ENCODE measurements around the gene CDH13. TPM values are rescaled to one million over a fixed set of nuclear protein-coding genes. Genes with fewer than 3 reads are reported as not detected.

The CDH13 gene
- total and polyA plus RNA-seq, 9 of the 15 experiments (the other 6 are each of a cell fraction or from before 2014, with no cell fraction given), result 0.03 TPM; not detected in 8

DNA sequence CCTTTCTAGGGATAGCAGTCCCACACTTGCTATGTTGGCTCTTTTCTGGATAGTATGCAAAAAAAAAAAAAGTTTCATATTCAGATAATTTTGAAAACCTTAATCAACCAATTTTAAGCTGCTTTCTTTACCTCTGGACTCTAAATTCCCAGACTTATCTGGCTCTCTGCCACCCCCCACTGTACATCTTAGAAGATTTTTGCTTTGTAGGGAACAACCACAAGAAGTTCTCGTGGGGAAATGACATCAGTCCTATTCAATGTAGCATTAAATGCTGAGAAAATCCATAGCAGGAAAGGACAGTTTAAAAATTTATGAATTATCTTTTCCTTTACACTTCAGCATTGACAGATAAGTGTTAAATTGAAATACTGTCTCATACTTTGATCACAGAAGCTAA is 618.3 kb downstream of the CDH13 start (continued):
- no peak for TF ChIP-seq JUNB (CRISPR knock-in tag; conservative IDR thresholded peaks at IDR 0.05)
- TF ChIP-seq, protein P1, sequence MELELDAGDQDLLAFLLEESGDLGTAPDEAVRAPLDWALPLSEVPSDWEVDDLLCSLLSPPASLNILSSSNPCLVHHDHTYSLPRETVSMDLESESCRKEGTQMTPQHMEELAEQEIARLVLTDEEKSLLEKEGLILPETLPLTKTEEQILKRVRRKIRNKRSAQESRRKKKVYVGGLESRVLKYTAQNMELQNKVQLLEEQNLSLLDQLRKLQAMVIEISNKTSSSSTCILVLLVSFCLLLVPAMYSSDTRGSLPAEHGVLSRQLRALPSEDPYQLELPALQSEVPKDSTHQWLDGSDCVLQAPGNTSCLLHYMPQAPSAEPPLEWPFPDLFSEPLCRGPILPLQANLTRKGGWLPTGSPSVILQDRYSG (tag; conservative IDR thresholded peaks at IDR 0.05; ENCODE audit: low read depth), result no peak
- TF ChIP-seq, protein P2, sequence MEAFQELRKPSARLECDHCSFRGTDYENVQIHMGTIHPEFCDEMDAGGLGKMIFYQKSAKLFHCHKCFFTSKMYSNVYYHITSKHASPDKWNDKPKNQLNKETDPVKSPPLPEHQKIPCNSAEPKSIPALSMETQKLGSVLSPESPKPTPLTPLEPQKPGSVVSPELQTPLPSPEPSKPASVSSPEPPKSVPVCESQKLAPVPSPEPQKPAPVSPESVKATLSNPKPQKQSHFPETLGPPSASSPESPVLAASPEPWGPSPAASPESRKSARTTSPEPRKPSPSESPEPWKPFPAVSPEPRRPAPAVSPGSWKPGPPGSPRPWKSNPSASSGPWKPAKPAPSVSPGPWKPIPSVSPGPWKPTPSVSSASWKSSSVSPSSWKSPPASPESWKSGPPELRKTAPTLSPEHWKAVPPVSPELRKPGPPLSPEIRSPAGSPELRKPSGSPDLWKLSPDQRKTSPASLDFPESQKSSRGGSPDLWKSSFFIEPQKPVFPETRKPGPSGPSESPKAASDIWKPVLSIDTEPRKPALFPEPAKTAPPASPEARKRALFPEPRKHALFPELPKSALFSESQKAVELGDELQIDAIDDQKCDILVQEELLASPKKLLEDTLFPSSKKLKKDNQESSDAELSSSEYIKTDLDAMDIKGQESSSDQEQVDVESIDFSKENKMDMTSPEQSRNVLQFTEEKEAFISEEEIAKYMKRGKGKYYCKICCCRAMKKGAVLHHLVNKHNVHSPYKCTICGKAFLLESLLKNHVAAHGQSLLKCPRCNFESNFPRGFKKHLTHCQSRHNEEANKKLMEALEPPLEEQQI (IDR thresholded peaks at IDR 0.05), result no peak

DNA sequence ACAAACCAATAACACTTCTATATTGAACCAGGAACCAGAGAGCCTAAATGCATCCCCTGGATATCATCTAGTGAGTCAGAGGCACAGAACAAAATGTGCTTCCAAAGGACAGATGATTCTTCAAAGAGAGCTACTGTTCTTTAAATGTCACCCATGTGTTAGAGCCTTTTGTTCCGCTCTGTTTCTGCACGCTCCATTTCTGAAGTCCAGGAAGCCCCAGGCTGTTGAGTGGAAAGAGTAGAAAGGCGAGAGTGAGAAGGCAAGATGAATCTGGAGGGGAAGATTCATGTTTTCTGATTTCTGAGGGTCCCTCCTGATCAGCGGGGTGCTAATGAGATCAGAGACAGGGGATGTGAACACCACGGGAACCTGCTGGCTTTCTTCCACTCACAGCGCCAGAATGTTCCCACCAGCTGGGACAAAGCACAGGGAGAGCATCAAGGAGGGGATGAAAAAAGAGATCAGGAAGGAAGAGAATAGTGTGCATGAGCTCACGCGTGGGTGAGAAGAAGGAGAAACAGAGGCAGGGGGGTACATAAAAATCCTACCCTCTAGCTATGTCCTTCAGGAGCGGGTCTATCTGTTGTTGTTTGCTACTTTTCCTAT is 621.1 kb downstream of the CDH13 start:
- H3K9ac ChIP-seq (ENCODE audit: insufficient read depth in 1 of 2, low read depth in 2 of 2, low read length in 2 of 2), result no peak overlapping the region
- H3K36me3 ChIP-seq (ENCODE audit: control insufficient read depth, insufficient read depth, low read length), result no peaks in the 10 kb centered on the region
- H3K4me1 ChIP-seq (replicated peaks in 1 of 2; ENCODE audit: control insufficient read depth in 2 of 2, insufficient read depth in 2 of 2, low read length in 2 of 2), result no peaks in the 10 kb centered on the region
- ChIA-PET POLR2A (interaction anchor here (0.8 to 0.9 kb wide), 2 partner anchors 103 to 164 kb away, joined by 3 to 4 read pairs; no protein-coding TSS in a partner anchor), CTCF (ENCODE audit: low intra/inter-chr PET ratio) (no interaction called here)
- in situ Hi-C loops (cut with MboI), result no loop called here
- no peak overlapping the region for H2AFZ ChIP-seq (ENCODE audit: low read depth, low read length)
- no peak overlapping the region for H3K27ac ChIP-seq (ENCODE audit: extremely low read depth, low read depth, low read length)
- H3K9me1 ChIP-seq (ENCODE audit: control insufficient read depth, insufficient read depth, low read length), result no peaks in the 10 kb centered on the region
- H4K20me1 ChIP-seq (replicated peaks; ENCODE audit: control insufficient read depth, insufficient read depth, low read length), result no peaks in the 10 kb centered on the region
- FAIRE-seq, result no peak
- no peak for DNase-seq (ENCODE audit: extremely low read depth in 1 of 4, low spot score in 3 of 4)
- intact Hi-C loops (cut with micrococcal nuclease), result no loop called here
- H3K9me3 ChIP-seq (replicated peaks; ENCODE audit: control insufficient read depth, insufficient read depth, low read depth, low read length), result peaks cover 4% of the 10 kb centered on the region
- H3K27me3 ChIP-seq (ENCODE audit: control insufficient read depth in 2 of 2, insufficient read depth in 2 of 2, low read length in 2 of 2), result no peaks in the 10 kb centered on the region
- no peaks in the 10 kb centered on the region for H3K79me2 ChIP-seq (ENCODE audit: control insufficient read depth, insufficient read depth, low read length)
- no peak for ATAC-seq
- H3K4me2 ChIP-seq (ENCODE audit: insufficient read depth, low read length), result no peak overlapping the region
- 0% methylated on average over 9 of the region's 9 CpGs for WGBS (ENCODE audit: insufficient coverage, low coverage, missing lambda C conversion rate)
- no peak overlapping the region for H3K4me3 ChIP-seq
- no TSS peak for BruUV-seq (replicated peaks)
- TF ChIP-seq, protein P3, sequence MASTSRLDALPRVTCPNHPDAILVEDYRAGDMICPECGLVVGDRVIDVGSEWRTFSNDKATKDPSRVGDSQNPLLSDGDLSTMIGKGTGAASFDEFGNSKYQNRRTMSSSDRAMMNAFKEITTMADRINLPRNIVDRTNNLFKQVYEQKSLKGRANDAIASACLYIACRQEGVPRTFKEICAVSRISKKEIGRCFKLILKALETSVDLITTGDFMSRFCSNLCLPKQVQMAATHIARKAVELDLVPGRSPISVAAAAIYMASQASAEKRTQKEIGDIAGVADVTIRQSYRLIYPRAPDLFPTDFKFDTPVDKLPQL (IDR thresholded peaks at IDR 0.05; ENCODE audit: extremely low read depth, insufficient read length), result no peak
- TF ChIP-seq, protein P4, sequence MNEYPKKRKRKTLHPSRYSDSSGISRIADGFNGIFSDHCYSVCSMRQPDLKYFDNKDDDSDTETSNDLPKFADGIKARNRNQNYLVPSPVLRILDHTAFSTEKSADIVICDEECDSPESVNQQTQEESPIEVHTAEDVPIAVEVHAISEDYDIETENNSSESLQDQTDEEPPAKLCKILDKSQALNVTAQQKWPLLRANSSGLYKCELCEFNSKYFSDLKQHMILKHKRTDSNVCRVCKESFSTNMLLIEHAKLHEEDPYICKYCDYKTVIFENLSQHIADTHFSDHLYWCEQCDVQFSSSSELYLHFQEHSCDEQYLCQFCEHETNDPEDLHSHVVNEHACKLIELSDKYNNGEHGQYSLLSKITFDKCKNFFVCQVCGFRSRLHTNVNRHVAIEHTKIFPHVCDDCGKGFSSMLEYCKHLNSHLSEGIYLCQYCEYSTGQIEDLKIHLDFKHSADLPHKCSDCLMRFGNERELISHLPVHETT (CRISPR knock-in tag; conservative IDR thresholded peaks at IDR 0.05 in 1 of 2, IDR thresholded peaks at IDR 0.05 in 1 of 2), result no peak
- TF ChIP-seq, protein P5, sequence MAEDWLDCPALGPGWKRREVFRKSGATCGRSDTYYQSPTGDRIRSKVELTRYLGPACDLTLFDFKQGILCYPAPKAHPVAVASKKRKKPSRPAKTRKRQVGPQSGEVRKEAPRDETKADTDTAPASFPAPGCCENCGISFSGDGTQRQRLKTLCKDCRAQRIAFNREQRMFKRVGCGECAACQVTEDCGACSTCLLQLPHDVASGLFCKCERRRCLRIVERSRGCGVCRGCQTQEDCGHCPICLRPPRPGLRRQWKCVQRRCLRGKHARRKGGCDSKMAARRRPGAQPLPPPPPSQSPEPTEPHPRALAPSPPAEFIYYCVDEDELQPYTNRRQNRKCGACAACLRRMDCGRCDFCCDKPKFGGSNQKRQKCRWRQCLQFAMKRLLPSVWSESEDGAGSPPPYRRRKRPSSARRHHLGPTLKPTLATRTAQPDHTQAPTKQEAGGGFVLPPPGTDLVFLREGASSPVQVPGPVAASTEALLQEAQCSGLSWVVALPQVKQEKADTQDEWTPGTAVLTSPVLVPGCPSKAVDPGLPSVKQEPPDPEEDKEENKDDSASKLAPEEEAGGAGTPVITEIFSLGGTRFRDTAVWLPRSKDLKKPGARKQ (CRISPR knock-in tag; IDR thresholded peaks at IDR 0.05), result no peak
- no peak for TF ChIP-seq CCAR2 (IDR thresholded peaks at IDR 0.05; ENCODE audit: low read depth, low read length)

All from K562 (cell line).